Stimulated activated CD8-positive, alpha-beta memory T cell treated with anti-CD3 and anti-CD28 coated beads, Interleukin-4, amount 100 ng/mL, for 1 hour (primary cell): ENCODE results near the gene AMTN.
A peak's percentile ranks its signal among the peaks of the same experiment; 100 is the strongest.
"Not testable (repeated sequence)": the region's sequence is repeated elsewhere in the genome, so short reads cannot be mapped to it uniquely, and the experiment has no call there.

ENCODE experiments used
- DNase-seq, 2 donors: peaks; one replicate each; pipeline ENCODE4 v3.0.0-alpha.2; 2020; ENCODE audit warnings: low read depth in 2 of 2, low spot score in 1 of 2

AMTN gene

GRCh38 chr4:70518269-70518668 lies at the start of gene AMTN:
AMTN (plus strand) TSS chr4:70518569; CDS start chr4:70518778, 209 bp downstream.
- no peak for DNase-seq

GRCh38 chr4:70471897-70472296 lies 46.5 kb upstream of the AMTN start, which contains the start of gene MUC7:
MUC7 (plus strand) TSS chr4:70472197; CDS start chr4:70474022, 1,825 bp downstream.
- DNase-seq = no peak

- DNase-seq = no peak
These were observed 44.7 kb upstream of the AMTN start for GRCh38 chr4:70473679-70474078.

- no peak for DNase-seq
These were observed 29.6 kb upstream of the AMTN start for GRCh38 chr4:70488748-70489147.

- DNase-seq = no peak
These were observed 22.1 kb upstream of the AMTN start for GRCh38 chr4:70496231-70496630.

- DNase-seq = not testable (repeated sequence)
These were observed 16.5 kb upstream of the AMTN start for GRCh38 chr4:70501838-70502237.

- DNase-seq = no peak
These were observed 13.6 kb upstream of the AMTN start for GRCh38 chr4:70504733-70505132.

- DNase-seq = peak in 1 of 2 donors; percentile 9
These were observed 13.1 kb upstream of the AMTN start for GRCh38 chr4:70505151-70505748.

- DNase-seq = no peak
These were observed 9.6 kb upstream of the AMTN start for GRCh38 chr4:70508801-70509200.

GRCh38 chr4:70511365-70511764 lies 7.0 kb upstream of the AMTN start:
- DNase-seq = no peak

GRCh38 chr4:70515367-70516250 lies 2.8 kb upstream of the AMTN start:
- DNase-seq = no peak

GRCh38 chr4:70518716-70519115 lies 347 bp downstream of the AMTN start:
- no peak for DNase-seq

- no peak for DNase-seq
These were observed 4.3 kb downstream of the AMTN start for GRCh38 chr4:70522626-70523025.

GRCh38 chr4:70530997-70531396 lies 12.6 kb downstream of the AMTN start:
- no peak for DNase-seq

GRCh38 chr4:70531981-70532380 lies 13.6 kb downstream of the AMTN start:
- no peak for DNase-seq

GRCh38 chr4:70533211-70533610 lies 14.8 kb downstream of the AMTN start:
- no peak for DNase-seq

- DNase-seq = no peak
These were observed 15.4 kb downstream of the AMTN start for GRCh38 chr4:70533791-70534190.

- not testable (repeated sequence) for DNase-seq
These were observed 16.5 kb downstream of the AMTN start for GRCh38 chr4:70534886-70535285.

- DNase-seq = no peak
These were observed 20.5 kb downstream of the AMTN start for GRCh38 chr4:70538869-70539268.

GRCh38 chr4:70544279-70544868 lies 26.0 kb downstream of the AMTN start:
- DNase-seq = no peak

- no peak for DNase-seq
These were observed 38.5 kb downstream of the AMTN start for GRCh38 chr4:70556856-70557255.

GRCh38 chr4:70559211-70559830 lies 41.0 kb downstream of the AMTN start:
- DNase-seq = peak in 1 of 2 donors; percentile 5
